ENCODE data around the gene LMF2.

The LMF2 gene

GRCh38 chr22:50489363-50490243 lies 17.9 kb downstream of the LMF2 start:
- H3K9me2 ChIP-seq (replicated peaks; ENCODE audit: control insufficient read depth, low read length) = no peaks in the 10 kb centered on the region
- H3K4me1 ChIP-seq (ENCODE audit: control insufficient read depth, low read length) = peaks cover 9% of the 10 kb centered on the region
- no peak for TF ChIP-seq EZH2phosphoT487 (IDR thresholded peaks at IDR 0.05; ENCODE audit: borderline replicate concordance, low read length)
- TF ChIP-seq CTCF (IDR thresholded peaks at IDR 0.05; ENCODE audit: low read depth, low read length, poor library complexity, severe bottlenecking) = no peak
- no peaks in the 10 kb centered on the region for H3K36me3 ChIP-seq (ENCODE audit: control insufficient read depth, low read length)
- no peak overlapping the region for H3K4me3 ChIP-seq (ENCODE audit: low read length)
- H3K4me2 ChIP-seq (ENCODE audit: low read length) = no peak overlapping the region
- H3F3A ChIP-seq (ENCODE audit: control insufficient read depth, insufficient read depth) = no peaks in the 10 kb centered on the region
- no peaks in the 10 kb centered on the region for H4K20me1 ChIP-seq (ENCODE audit: control insufficient read depth, insufficient read depth, low read depth, low read length)
- no peaks in the 10 kb centered on the region for H3K27me3 ChIP-seq (ENCODE audit: control insufficient read depth, low read length)
- no peak overlapping the region for H3K27ac ChIP-seq (ENCODE audit: low read depth, low read length)
- H3K79me2 ChIP-seq (ENCODE audit: control insufficient read depth, low read length) = no peaks in the 10 kb centered on the region
- no peaks in the 10 kb centered on the region for H3K9me3 ChIP-seq (ENCODE audit: control insufficient read depth, insufficient read depth, low read length)

- Histone ChIP-seq H3F3A (ENCODE audit: control insufficient read depth, insufficient read depth) (no peaks in the 10 kb centered on the region), H3K9me2 (replicated peaks; ENCODE audit: control insufficient read depth, low read length) (no peaks in the 10 kb centered on the region), H3K4me3 (ENCODE audit: low read length) (no peak overlapping the region), H4K20me1 (ENCODE audit: control insufficient read depth, insufficient read depth, low read depth, low read length) (no peaks in the 10 kb centered on the region), H3K4me2 (ENCODE audit: low read length) (no peak overlapping the region), H3K36me3 (ENCODE audit: control insufficient read depth, low read length) (no peaks in the 10 kb centered on the region), H3K4me1 (ENCODE audit: control insufficient read depth, low read length) (peaks cover 16% of the 10 kb centered on the region), H3K9me3 (ENCODE audit: control insufficient read depth, insufficient read depth, low read length) (no peaks in the 10 kb centered on the region), H3K79me2 (ENCODE audit: control insufficient read depth, low read length) (no peaks in the 10 kb centered on the region), H3K27ac (ENCODE audit: low read depth, low read length) (no peak overlapping the region), H3K27me3 (ENCODE audit: control insufficient read depth, low read length) (no peaks in the 10 kb centered on the region)
- TF ChIP-seq EZH2phosphoT487 (IDR thresholded peaks at IDR 0.05; ENCODE audit: borderline replicate concordance, low read length) = no peak
- no peak for TF ChIP-seq CTCF (IDR thresholded peaks at IDR 0.05; ENCODE audit: low read depth, low read length, poor library complexity, severe bottlenecking)
Measured at GRCh38 chr22:50488886-50489285, 18.6 kb downstream of the LMF2 start.

GRCh38 chr22:50488006-50488677 lies 19.4 kb downstream of the LMF2 start:
- H3K79me2 ChIP-seq (ENCODE audit: control insufficient read depth, low read length) = no peaks in the 10 kb centered on the region
- H3K4me1 ChIP-seq (ENCODE audit: control insufficient read depth, low read length) = peaks cover 20% of the 10 kb centered on the region

More at GRCh38 chr22:50488006-50488677, 19.4 kb downstream of the LMF2 start:
- no peaks in the 10 kb centered on the region for H3K9me2 ChIP-seq (replicated peaks; ENCODE audit: control insufficient read depth, low read length)
- no peaks in the 10 kb centered on the region for H3K27me3 ChIP-seq (ENCODE audit: control insufficient read depth, low read length)
- no peak overlapping the region for H3K4me2 ChIP-seq (ENCODE audit: low read length)
- no peaks in the 10 kb centered on the region for H3F3A ChIP-seq (ENCODE audit: control insufficient read depth, insufficient read depth)
- H3K4me3 ChIP-seq (ENCODE audit: low read length) = no peak overlapping the region
- H3K36me3 ChIP-seq (ENCODE audit: control insufficient read depth, low read length) = no peaks in the 10 kb centered on the region
- H4K20me1 ChIP-seq (ENCODE audit: control insufficient read depth, insufficient read depth, low read depth, low read length) = no peaks in the 10 kb centered on the region
- TF ChIP-seq CTCF (IDR thresholded peaks at IDR 0.05; ENCODE audit: low read depth, low read length, poor library complexity, severe bottlenecking) = no peak
- no peak for TF ChIP-seq EZH2phosphoT487 (IDR thresholded peaks at IDR 0.05; ENCODE audit: borderline replicate concordance, low read length)
- H3K9me3 ChIP-seq (ENCODE audit: control insufficient read depth, insufficient read depth, low read length) = no peaks in the 10 kb centered on the region
- H3K27ac ChIP-seq (ENCODE audit: low read depth, low read length) = no peak overlapping the region
